Endometrial microvascular endothelial cells (primary cell): ENCODE data around the gene NTHL1. TPM values are rescaled to one million over a fixed set of nuclear protein-coding genes. Genes with fewer than 3 reads are reported as not detected.
"Not testable (repeated sequence)": the region's sequence is repeated elsewhere in the genome, so short reads cannot be mapped to it uniquely, and the experiment has no call there.

Source experiments
- in situ Hi-C: cut with HindIII; loops from 2 replicates; pipeline ENCODE4 v1.10.0; 2017; ENCODE audit warnings: low sequenced_read_pairs, low pct_unique_long_range_greater_than_20kb; ENCODE audit errors: inconsistent ontology term
- total RNA-seq: library from RNA; depleted of rRNA; stranded (reverse); fragments of >200 nt; gene quantifications from one replicate; pipeline ENCODE4 v1.2.3, GENCODE V29; 2015; ENCODE audit errors: inconsistent ontology term

Gene NTHL1
- total RNA-seq, 1 donor from 2014 or later = 38.8 TPM

DNA sequence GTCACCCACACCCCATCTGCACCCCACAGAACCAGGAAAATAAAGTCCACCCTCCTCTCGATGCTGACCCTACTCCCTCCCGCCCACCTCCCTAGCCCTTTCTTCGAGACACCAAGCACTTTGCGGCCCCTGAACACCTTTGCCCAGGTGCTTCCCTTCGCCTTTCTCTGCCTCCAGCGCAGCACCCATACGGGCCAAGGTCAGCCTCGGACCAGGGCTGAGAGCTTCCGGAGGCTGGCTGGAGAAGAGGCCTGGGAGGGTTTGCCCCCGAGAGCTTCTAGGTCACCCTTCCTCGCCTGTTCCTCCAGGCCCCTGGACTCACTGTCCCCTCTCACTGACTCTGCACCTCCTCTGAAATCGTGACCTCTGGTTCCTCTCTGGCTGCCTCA lies 23.6 kb downstream of the NTHL1 start:
- in situ Hi-C loops = no loop called here

DNA sequence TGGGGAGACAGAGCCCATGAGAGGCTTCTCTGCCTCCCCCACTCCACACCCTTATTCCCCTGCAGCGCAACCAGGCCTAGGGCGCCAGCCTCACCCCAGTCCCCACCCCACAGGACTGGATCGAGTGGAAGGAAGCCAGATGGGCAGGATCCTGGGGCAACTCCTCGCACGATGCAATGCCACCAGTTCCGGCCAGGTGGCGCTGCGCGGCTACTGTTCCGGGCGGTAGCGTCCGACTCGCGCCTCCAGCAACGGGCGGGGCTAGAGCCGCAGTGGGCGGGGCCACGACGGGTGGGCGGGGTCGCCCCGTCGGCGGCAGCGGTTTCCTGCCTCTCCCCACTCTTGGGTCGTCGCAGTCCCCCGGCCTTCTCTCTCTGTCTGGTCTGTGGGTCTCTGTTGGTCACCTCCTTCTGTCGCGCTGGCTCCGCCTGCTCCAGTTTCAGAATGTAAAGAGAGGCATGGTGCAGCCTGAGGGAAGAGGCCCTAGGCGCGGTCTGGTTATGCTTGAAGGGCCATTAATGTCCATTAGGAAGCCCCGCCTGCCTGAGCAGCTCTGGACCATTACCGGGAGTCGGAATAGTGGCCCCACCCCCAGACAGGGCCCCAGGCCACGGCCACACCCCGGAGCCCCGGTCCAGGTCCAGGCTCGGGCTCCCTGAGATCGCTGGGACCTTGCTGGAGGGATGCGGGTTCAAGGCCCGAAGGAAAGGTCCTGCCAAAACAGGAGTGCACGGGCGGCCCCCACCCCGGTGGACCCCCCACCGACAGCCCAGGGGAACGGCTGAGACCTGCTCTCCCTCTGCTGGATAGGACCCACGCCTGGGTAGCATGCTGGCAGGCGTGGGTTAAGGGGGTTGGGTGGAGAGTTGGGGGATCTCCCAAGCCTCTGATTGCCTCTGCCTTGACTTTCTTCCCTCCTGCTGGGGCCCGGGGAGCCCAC lies 24.3 kb downstream of the NTHL1 start:
- in situ Hi-C loops = no loop called here

DNA sequence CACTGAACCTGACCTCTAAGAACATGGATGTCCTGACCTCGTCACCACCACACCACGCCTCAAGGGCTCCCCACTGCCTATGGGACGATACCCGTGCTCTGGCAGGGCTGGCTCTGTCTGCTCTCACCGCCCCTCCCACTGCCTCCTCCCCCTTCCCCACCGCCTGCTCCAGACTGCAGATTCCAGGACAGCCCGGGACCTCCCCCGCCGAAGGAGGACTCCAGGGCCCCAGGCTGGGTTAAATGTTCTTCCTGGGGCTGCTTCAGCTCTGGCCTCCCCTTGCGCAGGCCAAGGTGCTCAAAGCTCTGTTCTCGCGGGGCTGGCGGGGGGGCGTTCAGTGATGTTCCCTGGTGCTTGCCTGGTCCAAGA lies 24.9 kb downstream of the NTHL1 start:
- in situ Hi-C loops = no loop called here

DNA sequence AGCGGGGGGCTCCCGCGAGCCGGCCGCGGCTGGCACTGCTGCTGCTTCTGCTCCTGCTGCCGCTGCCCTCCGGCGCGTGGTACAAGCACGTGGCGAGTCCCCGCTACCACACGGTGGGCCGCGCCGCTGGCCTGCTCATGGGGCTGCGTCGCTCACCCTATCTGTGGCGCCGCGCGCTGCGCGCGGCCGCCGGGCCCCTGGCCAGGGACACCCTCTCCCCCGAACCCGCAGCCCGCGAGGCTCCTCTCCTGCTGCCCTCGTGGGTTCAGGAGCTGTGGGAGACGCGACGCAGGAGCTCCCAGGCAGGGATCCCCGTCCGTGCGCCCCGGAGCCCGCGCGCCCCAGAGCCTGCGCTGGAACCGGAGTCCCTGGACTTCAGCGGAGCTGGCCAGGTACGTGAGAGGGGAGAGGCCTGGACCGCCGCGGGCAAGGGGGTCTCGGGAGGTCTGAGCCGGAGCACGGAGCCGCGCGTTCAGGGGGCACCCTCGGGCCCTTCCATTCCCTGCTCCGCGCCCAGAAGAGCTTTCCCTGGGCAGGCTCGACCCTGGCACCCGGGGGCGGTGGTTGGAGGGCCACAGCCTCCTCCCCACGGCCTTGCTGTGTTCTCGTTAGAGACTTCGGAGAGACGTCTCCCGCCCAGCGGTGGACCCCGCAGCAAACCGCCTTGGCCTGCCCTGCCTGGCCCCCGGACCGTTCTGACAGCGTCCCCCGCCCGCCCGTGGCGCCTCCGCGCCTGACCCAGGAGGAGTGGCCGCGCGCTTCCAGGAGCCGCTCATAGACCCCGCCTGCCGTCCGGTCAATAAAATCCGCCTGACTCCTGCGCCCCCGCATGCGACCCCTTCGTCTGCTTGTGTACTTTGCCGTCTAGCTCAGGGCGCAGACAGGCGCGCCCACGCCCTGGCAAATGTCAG lies 27.5 kb downstream of the NTHL1 start:
- in situ Hi-C loops = no loop called here

DNA sequence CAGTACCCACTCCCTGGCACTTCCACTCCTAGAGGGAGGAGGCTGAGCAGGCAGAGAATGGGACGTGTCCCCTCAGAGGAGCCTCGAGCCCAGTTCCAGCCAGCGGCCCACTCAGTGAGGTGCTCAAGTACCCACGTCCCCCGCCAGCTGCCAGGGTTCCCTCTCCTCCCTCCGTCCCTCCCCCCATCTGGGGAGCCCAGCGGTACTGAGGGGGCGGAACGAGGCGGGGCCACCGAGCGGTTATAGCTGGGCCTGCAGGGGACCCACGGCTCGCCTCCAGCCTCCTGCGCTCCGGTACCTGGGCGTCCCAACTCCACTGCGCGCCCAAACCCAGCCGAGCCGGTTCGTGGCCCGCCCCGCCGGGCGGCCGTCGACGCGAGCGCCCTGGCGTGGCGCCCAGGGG lies 28.1 kb downstream of the NTHL1 start, which contains the start of gene NPW:
TSS of gene NPW (plus strand) at position 268 of the 403 bp plus-strand sequence.
- in situ Hi-C loops = no loop called here

DNA sequence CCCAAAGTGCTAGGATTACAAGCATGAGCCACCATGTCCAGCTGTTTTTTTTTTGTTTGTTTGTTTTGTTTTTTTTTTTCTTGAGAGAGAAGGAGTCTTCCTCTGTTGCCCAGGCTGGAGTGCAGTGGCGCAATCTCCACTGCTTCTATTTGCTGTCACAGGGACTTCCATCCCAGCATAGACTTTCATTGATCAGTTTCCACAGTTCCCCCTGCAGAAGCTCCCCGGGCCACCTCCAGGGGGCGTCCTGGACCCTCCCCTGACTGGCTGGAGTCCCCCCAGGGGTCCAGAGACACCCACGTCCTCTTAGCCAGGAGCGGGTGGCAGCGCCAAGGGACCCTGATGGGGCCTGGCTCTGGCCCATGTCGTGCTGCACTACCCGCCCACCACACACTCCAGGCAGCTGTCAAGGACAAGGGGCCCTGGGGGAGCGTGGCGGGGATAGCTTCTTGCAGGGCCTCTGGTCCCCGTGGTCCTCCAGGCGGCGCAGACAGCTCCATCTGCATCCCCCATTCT lies 31.2 kb downstream of the NTHL1 start:
- in situ Hi-C loops = no loop called here

DNA sequence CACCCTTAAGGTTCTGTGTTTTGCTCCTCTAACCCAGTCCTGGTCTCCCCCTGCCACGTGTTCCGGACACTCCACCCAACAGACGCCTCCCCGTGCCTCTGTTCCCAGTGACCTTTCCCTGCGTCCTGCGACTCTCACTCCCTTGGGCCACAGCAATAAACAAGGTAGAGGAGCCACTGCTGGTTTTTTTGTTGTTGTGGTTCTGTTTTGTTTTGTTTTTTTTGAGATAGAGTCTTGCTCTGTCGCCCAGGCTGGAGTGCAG lies 31.8 kb downstream of the NTHL1 start:
- in situ Hi-C loops = no loop called here

DNA sequence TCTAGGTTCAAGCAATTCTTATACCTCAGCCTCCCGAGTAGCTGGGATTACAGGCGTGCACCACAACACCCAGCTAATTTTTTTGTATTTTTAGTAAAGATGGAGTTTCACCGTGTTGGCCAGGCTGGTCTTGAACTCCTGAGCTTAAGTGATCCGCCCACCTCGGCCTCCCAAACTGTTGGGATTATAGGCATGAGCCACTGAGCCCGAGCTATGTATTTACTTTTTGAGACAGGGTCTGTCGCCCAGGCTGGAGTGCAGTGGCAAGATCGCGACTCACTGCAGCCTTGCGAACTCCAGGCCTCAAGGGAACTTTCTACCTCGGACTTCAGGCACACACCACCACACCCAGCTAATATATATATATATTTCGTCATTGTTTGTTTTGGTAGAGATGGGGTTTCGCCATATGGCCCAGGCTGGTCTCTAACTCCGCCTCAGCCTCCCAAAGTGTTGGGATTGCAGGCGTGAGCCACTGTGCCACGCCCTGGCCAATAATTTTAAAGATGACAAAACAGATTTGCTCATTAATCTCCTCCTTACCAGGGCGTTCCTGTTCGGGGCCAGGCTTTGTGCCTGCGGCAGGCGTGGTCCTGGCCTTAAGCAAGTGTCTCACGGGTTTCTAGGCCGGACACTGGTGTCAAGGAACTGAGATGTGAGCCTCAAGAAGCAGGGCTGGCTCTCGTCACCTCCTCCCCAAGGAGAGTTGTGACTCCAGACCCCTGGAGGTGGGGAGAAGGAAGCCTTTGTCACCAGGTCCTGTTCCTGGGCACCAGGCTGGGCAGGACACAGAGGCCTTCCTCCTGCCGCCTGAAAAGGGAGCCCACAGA lies 32.3 kb downstream of the NTHL1 start:
- in situ Hi-C loops = no loop called here

DNA sequence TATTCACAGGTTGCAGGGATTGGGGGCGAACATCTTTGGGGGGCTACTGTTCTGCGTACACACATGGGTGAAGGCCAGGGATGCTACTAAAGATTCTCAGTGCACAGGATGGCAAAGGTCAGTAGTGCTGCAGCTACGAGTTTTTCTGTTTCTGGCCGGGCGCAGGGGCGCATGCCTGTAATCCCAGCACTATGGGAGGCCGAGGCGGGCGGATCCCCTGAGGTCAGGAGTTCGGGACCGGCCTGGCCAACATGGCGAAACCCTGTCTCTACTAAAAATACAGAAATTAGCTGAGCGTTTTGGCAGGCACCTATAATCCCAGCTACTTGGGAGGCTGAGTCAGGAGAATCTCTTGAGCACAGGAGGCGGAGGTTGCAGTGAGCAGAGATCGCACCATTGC lies 34.1 kb downstream of the NTHL1 start:
- in situ Hi-C loops = no loop called here

DNA sequence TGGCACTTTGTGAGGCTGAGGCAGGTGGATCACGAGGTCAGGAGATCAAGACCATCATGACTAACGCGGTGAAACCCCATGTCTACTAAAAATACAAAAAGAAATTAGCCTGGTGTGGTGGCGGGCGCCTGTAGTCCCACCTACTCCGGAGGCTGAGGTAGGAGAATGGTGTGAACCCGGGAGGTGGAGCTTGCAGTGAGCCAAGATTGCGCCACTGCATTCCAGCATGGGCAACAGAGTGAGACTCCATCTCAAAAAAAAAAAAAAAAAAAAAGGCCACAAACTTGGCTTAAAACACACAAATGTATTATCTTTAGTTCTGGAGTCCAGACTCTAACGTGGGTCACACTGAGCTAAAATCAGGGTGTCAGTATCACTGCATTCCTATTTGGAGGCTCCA lies 35.9 kb downstream of the NTHL1 start:
- in situ Hi-C loops = not testable (repeated sequence)

DNA sequence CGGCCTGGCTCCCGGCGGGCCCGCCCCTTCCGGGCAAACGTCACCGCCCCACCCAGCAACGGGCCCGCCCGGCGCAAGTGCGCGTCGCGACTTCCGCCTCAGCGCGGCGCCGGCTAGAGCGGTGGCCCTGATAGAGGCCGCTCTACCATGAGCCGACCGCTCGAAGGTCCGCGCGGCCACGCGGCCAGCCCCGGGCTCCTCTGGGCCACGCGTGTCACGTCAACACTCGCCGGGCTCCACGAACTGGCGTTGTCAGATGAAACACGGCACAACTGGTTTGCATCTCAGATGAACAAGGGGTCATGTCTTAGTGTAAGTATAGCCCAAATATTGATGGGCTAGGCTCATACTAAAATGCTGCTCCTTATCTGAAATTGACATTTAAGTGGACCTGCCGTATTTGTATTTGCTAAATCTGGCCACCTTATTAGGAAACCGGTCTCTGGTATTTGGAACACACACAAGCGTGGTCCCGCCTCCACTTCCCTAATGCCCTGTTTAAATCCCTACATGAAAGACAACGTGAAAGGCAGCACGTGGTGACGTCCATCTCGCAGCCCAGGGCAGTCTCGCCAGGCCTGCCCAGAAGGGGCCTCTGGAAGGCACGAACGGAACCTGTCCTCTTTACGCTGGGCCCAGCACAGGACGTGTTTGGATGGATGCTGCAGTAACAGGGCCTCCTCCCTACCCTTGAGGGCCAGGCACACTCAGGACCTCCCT lies 37.7 kb downstream of the NTHL1 start, which contains the start of gene ZNF598:
TSS of gene ZNF598 (minus strand) at position 31 of the 720 bp plus-strand sequence.
- in situ Hi-C loops = no loop called here

DNA sequence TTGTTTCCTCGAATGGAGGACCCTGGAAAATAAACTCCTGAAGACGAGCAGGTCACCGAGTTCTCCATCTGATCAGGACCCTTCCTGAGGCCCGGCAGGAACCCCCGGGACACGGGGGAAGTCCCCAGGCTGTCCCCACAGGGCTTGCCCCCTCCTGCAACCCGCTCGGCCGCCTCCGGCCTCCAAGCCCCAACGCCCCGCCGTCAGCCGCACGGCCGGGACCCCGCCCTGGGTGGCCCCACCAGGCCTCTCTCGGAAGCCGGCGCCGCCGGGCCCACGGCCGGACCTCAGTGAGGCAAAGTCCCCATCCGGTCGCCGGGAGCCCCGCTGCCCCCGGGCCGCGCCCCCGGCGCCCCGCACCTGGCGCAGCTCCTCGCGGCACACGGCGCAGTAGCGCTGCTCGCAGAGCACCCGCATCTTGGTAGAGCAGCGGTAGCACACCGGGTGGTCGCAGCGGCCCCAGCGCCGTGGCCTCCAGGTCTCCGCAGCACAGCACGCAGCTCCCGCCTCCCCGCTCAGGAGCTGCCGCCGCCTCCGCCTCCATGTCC lies 38.4 kb downstream of the NTHL1 start:
- in situ Hi-C loops = no loop called here

DNA sequence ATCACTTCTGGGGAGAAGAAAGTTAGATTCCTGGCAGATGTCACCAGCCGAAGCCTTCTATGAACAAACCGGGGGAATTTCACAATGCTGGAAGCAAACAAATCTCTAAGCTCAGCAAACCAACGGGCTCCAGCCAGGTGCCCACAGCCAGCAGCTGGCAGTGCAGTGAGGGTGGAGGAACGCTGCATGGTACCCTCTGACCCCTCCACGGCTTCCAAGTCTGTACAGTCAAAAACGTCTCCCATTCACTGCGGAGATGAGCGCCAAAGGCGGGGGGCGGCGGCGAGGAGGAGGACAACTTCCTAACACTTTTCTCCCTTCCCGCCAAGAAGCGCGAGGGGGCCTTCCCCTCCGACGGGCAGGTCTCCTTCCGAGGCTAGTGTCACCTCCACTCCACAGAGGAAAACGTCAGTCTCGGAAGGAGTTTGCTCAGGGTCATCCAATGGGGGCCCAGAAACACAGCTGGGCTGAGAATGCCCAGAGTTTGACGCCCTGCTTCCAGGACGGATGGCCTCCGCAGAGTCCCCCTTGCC lies 38.9 kb downstream of the NTHL1 start:
- in situ Hi-C loops = no loop called here

DNA sequence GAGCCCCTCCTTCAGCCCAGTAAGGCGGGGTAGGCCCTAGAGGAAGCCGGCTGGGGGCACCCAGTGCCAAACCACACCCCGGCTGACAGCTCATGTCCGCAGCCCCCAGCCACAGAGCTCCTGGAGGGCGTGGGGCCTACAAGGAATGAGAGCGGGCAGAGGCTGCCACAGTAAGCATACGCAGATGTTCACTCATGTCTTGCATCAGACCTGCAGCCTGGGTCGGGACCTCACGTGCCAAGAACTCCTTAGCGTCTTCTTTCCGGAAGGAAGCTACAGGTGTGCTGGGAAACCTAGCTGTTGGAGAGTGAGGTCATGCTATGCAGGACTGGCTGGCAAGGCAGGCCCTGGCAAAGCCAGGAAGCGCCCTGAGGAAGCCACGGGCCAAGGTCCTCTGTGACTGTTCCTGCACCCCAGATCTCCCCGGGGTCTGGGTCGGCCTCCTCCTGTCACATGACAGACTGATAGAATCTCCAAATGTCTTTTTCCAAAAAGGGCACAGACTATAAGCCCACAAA lies 39.6 kb downstream of the NTHL1 start:
- in situ Hi-C loops = no loop called here

DNA sequence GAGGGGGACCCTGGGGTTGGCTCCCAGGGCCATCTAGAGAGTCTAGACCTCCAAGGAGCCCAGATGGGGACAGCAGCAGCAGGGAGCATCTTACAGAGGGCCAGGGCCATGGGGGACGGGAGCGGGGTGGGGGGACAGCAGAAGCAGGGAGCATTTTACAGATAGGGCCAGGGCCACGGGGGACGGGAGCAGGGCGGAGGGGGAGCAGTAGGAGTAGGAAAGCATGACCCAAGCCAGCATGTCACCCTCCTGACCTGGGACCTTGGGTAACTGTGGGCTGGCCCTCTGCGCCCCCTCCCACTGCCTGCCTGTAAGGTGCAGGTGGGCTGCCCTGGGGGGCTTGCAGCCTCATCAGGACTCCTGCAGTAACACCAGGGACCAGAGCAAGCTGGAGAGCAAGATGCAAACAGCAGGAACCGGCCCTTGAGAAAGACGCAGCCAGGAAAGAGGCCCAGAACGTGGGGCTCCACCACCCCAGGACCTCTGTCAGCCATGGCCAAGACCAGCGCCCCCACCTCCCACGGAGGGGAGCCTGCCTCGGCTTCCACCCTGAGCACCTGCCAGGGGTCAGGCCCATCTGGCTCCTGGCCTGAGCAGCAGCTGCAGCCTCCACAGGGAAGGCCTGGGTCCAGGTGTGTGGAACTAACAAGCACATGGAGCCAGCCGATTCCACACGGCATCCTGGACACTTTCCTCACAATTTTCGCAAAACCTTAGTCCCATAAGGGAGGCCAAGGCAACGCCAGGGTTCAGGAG lies 40.4 kb downstream of the NTHL1 start:
- in situ Hi-C loops = no loop called here

DNA sequence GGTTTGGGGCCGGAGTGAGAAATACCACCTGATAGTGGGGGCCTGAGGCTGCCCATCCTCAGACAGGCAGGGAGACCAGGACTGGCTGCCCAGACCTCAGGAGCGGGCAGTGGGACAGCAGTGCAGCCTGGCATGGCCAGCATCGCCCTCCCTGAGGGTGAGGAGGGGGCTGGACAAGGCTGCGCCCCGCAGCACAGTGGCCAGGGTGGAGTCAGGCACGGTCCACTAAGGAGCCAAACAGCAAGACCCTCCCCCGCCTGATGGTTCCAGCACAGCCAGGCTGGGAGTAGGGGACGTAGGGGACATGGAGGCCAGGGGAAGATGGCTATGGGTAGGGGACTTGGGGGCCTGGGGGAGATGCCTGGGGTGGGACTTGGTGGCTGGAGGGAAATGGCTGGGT lies 41.3 kb downstream of the NTHL1 start:
- in situ Hi-C loops = no loop called here

DNA sequence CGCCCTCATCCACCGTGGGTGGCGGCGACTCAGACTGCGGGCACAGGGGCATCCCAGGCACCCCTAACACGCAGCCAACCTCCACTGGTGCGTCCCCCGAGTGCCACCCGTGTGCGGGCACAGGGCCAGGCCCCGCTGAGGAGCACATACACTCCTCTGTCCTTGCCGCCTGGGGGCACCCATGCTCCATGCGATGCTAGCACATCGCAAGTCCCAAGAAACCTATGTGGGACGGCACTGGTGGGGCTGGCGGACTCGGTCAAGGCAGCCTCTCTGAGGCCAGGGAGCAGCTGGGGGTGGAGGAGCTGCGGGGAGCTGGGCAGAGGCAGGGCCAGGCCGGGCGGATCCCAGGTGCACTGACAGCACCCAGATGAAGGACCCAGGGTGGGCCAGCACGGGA lies 42.0 kb downstream of the NTHL1 start:
- in situ Hi-C loops = no loop called here
